ENCODE measurements around the gene PRR18.

Gene PRR18

DNA sequence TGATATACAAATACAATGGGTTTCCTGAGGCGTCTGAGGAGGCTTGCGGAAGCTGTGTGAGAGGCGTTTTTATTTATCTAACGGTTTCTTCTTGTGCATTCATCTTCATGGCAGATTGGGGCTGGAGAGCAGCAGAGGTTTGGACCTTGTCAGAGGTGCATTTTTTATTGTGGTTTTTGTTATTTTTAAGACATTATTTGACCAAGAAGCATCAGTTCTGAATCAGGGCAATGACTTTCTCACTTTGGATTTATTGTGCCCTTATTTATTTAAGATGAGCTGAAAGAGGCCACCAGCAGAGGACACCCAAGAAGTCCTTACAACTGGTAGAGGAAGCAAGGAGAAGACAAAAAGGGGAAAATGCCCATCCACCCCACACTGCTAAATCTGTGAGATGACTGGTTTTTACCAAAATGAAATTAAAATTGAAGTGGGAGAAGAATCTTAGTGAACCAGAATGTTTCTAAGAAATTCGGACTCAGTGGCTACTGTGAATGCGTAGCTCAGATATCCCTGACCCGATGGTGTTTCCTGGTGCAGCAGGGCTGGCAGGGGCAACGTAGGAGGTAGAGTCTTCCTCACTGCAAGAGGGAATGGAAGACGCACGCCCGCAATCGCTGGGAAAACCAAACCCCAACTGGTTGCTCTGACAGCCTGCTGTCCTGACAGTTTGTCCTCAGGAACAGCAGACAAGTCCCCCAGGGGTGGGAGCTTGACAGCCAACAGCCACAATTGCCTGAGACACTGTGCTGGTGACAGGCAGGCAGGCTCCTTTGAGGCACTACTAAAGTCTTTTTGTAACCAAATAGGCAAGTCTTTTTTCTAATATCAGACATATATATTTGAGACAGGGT lies 14.2 kb downstream of the PRR18 start:
- POLR2A ChIA-PET = interaction anchor here (1.1 kb wide), 1 partner anchor 88 kb away, joined by 4 read pairs; no protein-coding TSS in a partner anchor
- TF ChIP-seq ELF4 (IDR thresholded peaks at IDR 0.05) (no peak), NFRKB (IDR thresholded peaks at IDR 0.05) (no peak), FOXK2 (IDR thresholded peaks at IDR 0.05) (no peak), FOXM1 (IDR thresholded peaks at IDR 0.05; ENCODE audit: borderline replicate concordance) (no peak), TARDBP (IDR thresholded peaks at IDR 0.05) (no peak), BHLHE40 (IDR thresholded peaks at IDR 0.05; ENCODE audit: borderline replicate concordance) (no peak), LEF1 (IDR thresholded peaks at IDR 0.05; ENCODE audit: borderline replicate concordance) (no peak)
- DNase-seq (ENCODE audit: extremely low spot score) = no peak
- CTCF ChIA-PET = interaction anchor here (0.7 kb wide), 1 partner anchor 19 kb away, joined by 4 read pairs; no protein-coding TSS in a partner anchor

DNA sequence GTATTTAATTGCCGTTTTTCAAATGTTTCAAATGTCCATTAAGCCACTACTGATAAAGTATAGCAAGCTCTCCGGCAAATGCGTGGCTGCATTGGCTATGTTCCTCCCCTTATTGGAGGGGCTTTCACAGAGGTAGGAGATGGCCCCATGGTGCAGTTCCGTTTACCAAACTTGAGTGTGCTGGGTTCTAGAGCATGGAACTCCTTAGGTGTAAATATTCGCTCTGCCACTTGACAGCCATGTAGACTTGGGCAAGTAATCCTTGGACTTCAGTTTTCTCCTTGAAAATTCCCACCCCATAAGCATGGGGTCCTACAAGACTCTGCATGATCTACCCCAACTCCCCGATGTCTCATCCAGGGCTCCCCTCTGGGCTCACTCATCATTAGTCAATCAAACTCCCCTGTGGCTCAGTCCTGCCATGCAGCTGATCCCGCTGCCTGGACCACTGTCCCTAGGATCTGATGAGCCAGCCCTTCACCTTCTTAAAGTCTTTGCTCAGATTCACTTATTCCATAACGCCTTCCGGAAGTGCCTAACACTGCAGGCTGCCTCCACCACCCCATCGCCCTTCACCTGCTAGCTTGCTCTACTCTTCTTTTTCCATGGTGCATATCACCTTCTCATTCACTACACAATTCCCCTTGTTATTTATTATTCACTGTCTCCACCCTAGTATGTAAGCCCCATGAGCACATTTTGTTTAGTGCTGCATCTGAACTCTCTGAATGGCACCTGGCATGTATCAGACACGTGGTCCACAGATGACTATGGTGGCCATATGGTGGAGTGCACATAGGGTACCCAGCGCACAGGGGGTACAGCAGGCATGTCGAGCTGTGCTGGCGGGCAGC lies 18.8 kb downstream of the PRR18 start:
- DNase-seq (ENCODE audit: extremely low spot score) = no peak
- CTCF ChIA-PET = no interaction called here
- POLR2A ChIA-PET = no interaction called here
- no peak for TF ChIP-seq HDGF (IDR thresholded peaks at IDR 0.05; ENCODE audit: borderline replicate concordance)
- TF ChIP-seq CTBP1 (IDR thresholded peaks at IDR 0.05; ENCODE audit: borderline replicate concordance) = no peak
- no peak for TF ChIP-seq SP1 (IDR thresholded peaks at IDR 0.05)
- TF ChIP-seq LEF1 (IDR thresholded peaks at IDR 0.05; ENCODE audit: borderline replicate concordance) = no peak
- no peak for TF ChIP-seq FOXM1 (IDR thresholded peaks at IDR 0.05; ENCODE audit: borderline replicate concordance)
- TF ChIP-seq SUZ12 (IDR thresholded peaks at IDR 0.05) = no peak
- no peak for TF ChIP-seq L3MBTL2 (conservative IDR thresholded peaks at IDR 0.05)
- no peak for TF ChIP-seq TARDBP (IDR thresholded peaks at IDR 0.05)
- TF ChIP-seq FOXA1 (IDR thresholded peaks at IDR 0.05) = no peak
- TF ChIP-seq, protein P1, sequence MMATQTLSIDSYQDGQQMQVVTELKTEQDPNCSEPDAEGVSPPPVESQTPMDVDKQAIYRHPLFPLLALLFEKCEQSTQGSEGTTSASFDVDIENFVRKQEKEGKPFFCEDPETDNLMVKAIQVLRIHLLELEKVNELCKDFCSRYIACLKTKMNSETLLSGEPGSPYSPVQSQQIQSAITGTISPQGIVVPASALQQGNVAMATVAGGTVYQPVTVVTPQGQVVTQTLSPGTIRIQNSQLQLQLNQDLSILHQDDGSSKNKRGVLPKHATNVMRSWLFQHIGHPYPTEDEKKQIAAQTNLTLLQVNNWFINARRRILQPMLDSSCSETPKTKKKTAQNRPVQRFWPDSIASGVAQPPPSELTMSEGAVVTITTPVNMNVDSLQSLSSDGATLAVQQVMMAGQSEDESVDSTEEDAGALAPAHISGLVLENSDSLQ (IDR thresholded peaks at IDR 0.05) = no peak
- no peak for TF ChIP-seq ARNT (IDR thresholded peaks at IDR 0.05)
- TF ChIP-seq NFRKB (IDR thresholded peaks at IDR 0.05) = no peak

DNA sequence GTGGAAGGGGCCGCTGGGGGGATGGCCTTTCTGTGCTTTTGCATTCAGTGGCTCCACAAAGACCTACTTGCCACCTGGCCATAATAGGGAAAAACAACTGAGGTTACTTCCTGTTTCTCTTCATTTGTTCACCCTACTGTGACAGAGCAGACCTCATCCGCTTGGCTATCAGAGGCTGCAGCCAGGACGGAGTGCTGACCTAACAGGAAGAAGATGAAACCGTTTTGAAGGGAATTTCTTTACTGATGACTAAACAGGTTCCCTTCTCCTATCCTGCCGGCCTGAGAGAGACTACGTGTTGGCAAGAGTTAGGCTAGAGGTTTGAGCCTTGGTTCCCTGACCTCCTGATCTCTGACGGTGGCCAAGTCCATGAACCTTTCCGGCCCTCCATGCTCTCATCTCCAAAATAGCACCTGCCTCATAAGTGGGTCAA lies 21.3 kb downstream of the PRR18 start:
- DNase-seq (ENCODE audit: extremely low spot score) = no peak
- CTCF ChIA-PET = no interaction called here
- TF ChIP-seq LEF1 (IDR thresholded peaks at IDR 0.05; ENCODE audit: borderline replicate concordance) (no peak), FOXK2 (IDR thresholded peaks at IDR 0.05) (no peak), L3MBTL2 (conservative IDR thresholded peaks at IDR 0.05) (no peak), HDGF (IDR thresholded peaks at IDR 0.05; ENCODE audit: borderline replicate concordance) (no peak), FOXM1 (IDR thresholded peaks at IDR 0.05; ENCODE audit: borderline replicate concordance) (no peak), SP1 (IDR thresholded peaks at IDR 0.05) (no peak), NFRKB (IDR thresholded peaks at IDR 0.05) (no peak), ZNF384 (IDR thresholded peaks at IDR 0.05) (no peak), BHLHE40 (IDR thresholded peaks at IDR 0.05; ENCODE audit: borderline replicate concordance) (no peak), ARNT (IDR thresholded peaks at IDR 0.05) (no peak), SUZ12 (IDR thresholded peaks at IDR 0.05) (no peak), ELF4 (IDR thresholded peaks at IDR 0.05) (no peak), FOXA1 (IDR thresholded peaks at IDR 0.05) (no peak), CTBP1 (IDR thresholded peaks at IDR 0.05; ENCODE audit: borderline replicate concordance) (no peak), TARDBP (IDR thresholded peaks at IDR 0.05) (no peak)
- TF ChIP-seq, protein P1 (IDR thresholded peaks at IDR 0.05) = no peak
- POLR2A ChIA-PET = no interaction called here

DNA sequence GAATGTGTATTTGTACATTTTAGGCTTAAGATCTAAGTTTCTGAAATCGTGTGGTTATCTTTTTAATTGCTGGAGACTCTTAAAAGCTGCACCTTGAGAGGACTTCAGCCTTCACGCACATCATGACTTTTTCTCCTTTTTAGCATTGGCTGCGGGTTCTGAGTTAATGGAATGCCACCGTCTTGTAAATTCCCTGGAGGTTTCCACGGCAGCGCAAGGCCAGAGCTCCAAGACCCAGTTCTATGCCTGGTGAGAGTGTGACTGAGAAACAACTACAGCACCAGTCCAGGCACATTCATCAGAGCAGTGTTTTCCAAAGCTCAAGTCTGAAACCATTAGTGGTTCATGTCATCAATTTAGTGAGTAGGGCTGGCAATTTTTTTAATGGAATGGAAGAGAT lies 23.0 kb downstream of the PRR18 start:
- TF ChIP-seq LEF1 (IDR thresholded peaks at IDR 0.05; ENCODE audit: borderline replicate concordance) (no peak), FOXK2 (IDR thresholded peaks at IDR 0.05) (no peak), TARDBP (IDR thresholded peaks at IDR 0.05) (no peak)
- ChIA-PET CTCF (interaction anchor here (1.0 to 1.6 kb wide), 3 partner anchors 9 to 116 kb away, joined by 4 to 6 read pairs (median 5); no protein-coding TSS in a partner anchor), POLR2A (no interaction called here)
- no peak for DNase-seq (ENCODE audit: extremely low spot score)

DNA sequence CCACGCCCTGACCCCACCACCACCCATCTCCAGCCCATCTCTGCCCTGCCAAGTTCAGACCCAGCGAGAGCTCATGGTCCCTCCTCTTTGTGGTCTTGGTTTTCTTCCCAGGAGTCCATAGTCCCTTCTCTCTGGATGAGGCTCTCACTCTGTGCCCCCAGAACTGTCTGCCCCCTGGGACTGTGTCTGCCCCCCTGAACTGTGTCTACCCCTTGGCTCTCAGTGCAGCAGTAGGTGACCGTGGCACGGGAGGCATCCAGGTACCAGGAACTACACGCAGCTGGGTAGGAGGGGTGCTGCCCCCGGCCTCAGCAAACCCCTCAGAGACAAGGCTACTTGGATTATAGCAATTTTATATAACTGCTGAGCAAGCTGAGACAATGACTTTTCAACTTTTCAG lies 23.6 kb downstream of the PRR18 start:
- ChIA-PET CTCF (interaction anchor here (1.0 to 1.6 kb wide), 2 partner anchors 9 to 116 kb away, joined by 4 to 5 read pairs; no protein-coding TSS in a partner anchor), POLR2A (no interaction called here)
- TF ChIP-seq BHLHE40 (IDR thresholded peaks at IDR 0.05; ENCODE audit: borderline replicate concordance) (no peak), ELF4 (IDR thresholded peaks at IDR 0.05) (no peak), FOXM1 (IDR thresholded peaks at IDR 0.05; ENCODE audit: borderline replicate concordance) (no peak), TARDBP (IDR thresholded peaks at IDR 0.05) (no peak), L3MBTL2 (conservative IDR thresholded peaks at IDR 0.05) (no peak), NFRKB (IDR thresholded peaks at IDR 0.05) (no peak), LEF1 (IDR thresholded peaks at IDR 0.05; ENCODE audit: borderline replicate concordance) (no peak), CTBP1 (IDR thresholded peaks at IDR 0.05; ENCODE audit: borderline replicate concordance) (no peak), SP1 (IDR thresholded peaks at IDR 0.05) (no peak), SUZ12 (IDR thresholded peaks at IDR 0.05) (no peak), FOXK2 (IDR thresholded peaks at IDR 0.05) (no peak), FOXA1 (IDR thresholded peaks at IDR 0.05) (no peak), ARNT (IDR thresholded peaks at IDR 0.05) (no peak), HDGF (IDR thresholded peaks at IDR 0.05; ENCODE audit: borderline replicate concordance) (no peak)
- TF ChIP-seq, protein P1 (IDR thresholded peaks at IDR 0.05) = no peak
- no peak for DNase-seq (ENCODE audit: extremely low spot score)
